NCI-H2227 (cell line): Measurements from ENCODE around the gene SAV1.
"Not testable (repeated sequence)": the region's sequence is repeated elsewhere in the genome, so short reads cannot be mapped to it uniquely, and the experiment has no call there.

Experiments
- DNase-seq: peaks from one replicate; lab custom pipeline; 2025; ENCODE audit not compliant: unreplicated experiment; lab: John Stamatoyannopoulos, UW

The SAV1 gene

GRCh38 chr14:50666772-50667683 is 1.1 kb downstream of the SAV1 start:
- peak; percentile 21 for DNase-seq

- DNase-seq = not testable (repeated sequence)
Observed at GRCh38 chr14:50665300-50665699, 2.8 kb downstream of the SAV1 start.

DNA sequence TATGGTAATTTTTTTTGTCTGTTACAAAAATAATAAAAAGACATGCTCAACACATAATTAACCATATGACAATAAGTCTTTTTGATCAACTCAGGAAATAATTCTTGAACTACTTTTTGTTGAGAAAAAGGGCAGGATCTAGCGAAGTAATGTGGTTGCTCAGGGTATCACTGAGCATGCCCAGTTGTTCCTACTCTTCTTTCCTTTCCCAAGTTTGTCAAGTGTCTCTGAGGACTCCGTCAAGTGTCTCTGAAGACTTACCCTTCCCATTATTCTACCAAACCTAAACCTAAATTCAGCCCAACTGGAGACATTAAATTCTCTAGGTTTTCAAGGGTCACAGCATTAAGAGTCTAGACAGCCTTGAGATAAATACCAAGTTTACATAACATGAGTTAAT is 3.5 kb downstream of the SAV1 start:
- DNase-seq = not testable (repeated sequence)

GRCh38 chr14:50659327-50659974 is 8.7 kb downstream of the SAV1 start:
- no peak for DNase-seq

GRCh38 chr14:50658203-50658602 is 9.9 kb downstream of the SAV1 start:
- DNase-seq = no peak

DNA sequence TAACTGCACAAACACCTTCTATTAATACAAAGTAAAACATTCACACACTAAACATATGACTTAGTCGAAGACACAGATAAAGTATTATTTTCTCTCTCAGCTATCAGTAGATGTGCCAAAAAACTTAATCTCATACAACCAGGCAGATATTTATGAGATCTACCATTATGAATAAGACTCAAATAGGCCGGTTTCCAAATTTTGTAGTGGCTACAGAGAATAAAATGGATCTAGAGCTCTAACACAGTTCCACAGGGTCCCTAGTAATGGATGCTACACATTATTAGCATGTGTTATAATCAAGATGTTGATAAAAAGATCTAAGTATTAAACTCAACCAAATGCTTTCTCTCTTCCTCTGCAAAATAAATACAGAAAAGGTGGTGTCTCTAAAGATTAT is 10.4 kb downstream of the SAV1 start:
- no peak for DNase-seq

GRCh38 chr14:50656776-50657175 is 11.3 kb downstream of the SAV1 start:
- no peak for DNase-seq

DNA sequence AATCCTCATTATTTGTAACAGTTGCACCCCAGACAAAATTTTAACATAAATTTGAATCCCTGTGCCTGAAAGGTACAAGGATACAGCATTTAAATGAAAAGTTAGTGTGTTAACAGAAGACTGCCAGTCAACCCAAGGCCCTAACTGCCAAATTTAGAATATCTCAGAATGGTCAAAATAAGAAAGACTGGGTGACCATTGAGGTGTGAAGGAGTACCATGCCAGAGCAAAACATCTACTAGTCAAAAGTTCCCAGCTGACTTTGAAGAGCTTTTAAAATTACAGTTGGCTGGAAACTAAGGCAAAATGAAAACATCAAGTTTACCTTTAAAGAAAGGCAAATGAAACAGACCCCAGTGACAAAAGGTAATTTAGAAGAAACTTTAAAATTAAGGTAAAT is 18.4 kb downstream of the SAV1 start:
- no peak for DNase-seq

GRCh38 chr14:50647753-50648152 is 20.4 kb downstream of the SAV1 start:
- DNase-seq = no peak

DNA sequence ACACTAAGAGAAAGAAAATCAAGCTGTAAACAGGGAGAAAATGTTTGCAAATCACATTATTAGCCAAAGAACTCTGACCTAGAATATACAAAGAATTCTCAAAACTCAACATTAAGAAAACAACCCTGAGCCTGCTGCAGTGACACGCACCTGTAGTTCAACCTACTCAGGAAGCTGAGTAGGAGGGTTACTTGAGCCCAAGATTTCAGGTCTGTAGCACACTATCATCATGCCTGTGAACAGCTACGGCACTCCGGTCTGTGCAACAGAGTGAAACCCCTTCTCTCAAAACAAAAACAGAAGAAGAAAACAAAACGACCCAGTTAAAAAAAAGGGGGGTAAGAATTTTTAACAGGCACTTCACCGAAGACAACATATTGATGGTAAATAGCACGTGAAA is 20.8 kb downstream of the SAV1 start:
- no peak for DNase-seq

DNA sequence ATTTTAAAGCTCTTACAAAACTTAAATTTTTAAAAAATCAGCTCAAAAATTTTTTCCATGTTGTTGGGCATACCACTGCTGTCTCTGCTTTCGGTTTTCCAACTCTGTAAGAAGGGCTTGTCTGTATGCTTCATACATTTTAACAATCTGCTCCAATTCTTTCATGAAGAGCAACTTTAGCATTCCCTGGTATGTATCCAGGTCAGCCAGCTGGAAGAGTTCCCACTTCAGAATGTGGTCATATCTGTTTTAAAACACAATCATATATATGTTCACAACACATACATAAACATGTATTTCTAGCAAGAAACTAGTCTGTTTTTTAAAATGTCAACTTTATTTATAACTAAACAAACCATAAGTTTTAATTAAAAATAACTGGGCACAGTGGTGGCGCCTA is 33.0 kb downstream of the SAV1 start:
- DNase-seq = no peak

- DNase-seq = no peak
Observed at GRCh38 chr14:50633954-50634353, 34.2 kb downstream of the SAV1 start.

DNA sequence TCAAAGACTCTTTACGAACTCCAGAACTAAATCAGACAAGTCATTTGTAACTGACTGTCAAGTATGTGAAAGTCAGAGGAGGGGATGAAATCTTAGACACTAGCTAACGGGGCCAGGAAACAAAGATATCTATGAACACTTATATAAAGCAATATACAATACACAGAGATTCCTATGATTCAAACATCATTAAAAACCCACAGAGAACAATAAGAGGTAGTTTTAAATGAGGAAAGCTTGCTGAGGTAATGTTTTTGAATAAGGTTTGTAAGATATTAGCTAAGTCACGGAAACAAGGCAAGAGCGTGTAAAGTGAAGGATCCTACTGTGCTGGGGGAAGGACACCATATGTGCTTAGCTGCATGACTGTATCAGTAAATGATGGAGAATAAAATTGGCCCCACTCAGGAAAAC is 36.7 kb downstream of the SAV1 start:
- no peak for DNase-seq

- DNase-seq = not testable (repeated sequence)
Observed at GRCh38 chr14:50624947-50625346, 43.2 kb downstream of the SAV1 start.

DNA sequence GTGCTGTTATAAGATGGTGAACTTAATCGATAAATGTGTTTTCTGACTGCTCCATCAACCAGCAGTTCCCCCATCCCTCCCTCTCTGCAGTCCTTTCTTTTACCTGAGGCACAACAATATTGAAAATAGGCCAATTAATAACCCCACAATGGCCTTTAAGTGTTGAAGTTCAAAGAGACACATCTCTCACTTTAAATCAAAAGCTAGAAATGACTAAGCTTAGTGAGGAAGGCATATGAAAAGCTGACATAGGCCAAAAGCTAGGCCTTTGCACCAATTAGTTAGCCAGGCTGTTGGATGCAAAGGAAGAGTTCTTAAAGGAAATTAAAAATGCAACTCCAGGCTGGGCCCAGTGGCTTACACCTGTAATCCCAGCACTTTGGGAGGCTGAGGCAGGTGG is 43.7 kb downstream of the SAV1 start:
- DNase-seq = no peak

DNA sequence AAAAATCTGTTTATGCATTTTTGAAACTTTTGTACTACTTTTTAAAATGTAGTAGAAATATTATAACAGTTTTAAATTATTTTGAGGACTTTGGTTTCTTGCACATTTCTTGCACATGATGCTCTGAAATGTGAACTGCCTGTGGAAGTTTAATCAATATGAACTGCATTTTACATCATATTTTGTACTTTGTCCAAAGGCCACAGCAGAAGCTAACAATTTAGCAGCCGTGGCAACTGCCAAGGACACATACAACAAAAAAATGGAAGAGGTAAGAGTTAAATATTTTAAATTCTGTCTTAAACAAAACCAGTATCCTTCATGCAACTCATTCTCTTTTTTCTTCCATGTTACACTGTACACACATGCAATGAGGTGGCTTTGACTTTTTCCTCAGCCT is 45.1 kb downstream of the SAV1 start:
- no peak for DNase-seq

DNA sequence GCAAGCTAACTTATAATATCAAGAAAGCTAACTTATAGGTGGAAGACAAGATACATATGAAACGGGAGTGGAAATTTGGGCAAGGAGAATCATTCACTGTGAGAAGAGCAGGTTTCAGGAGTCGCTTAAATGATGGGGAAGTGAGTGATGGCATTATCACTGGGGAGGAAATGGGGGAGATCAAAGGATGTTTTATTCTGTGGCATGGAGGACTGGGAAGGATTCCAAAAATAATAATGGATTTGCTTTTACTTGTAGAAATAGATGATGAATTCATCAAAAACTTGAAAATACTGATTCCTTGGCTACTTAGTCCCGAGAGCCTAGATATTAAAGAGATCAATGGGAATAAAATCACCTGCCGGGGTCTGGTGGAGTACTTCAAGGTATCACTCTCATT is 47.8 kb downstream of the SAV1 start:
- no peak for DNase-seq

GRCh38 chr14:50619569-50620141 is 48.5 kb downstream of the SAV1 start:
- DNase-seq = no peak

DNA sequence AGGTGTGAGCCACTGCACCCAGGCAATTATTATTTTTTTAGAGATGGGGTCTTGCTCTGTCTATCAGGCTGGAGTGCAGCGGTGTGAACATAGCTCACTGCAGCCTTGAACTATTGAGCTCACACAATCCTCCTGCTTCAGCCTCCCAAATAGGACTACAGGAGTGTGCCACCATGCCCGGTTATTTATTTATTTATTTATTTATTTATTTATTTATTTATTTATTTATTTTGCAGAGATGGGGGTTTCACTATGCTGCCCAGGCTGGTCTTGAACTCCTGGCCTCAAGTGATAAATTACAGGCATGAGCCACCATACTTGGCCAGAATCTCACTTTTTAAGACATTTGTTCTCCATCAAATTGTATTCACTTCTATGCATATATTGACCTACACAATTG is 51.8 kb downstream of the SAV1 start:
- no peak for DNase-seq

DNA sequence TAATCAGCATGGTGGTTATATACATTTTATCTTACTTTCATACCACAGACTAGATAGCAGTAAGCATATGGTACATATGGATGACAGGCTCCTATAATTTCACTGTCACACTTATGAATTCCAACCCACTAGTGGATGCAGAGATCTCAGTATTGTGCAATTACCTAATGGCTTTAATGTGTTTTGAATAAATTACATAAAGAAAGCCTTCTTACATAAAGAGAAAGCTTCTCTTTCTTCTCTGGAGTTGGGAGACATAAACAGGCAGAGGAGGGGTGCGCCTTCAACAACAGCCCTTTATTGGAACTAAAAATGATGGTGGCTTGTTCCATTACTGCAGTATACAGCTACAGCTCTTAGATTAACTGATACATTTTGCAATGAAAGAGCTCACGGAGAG is 52.6 kb downstream of the SAV1 start:
- no peak for DNase-seq

- no peak for DNase-seq
Observed at GRCh38 chr14:50615056-50615455, 53.0 kb downstream of the SAV1 start.

- DNase-seq = no peak
Observed at GRCh38 chr14:50612806-50613205, 55.3 kb downstream of the SAV1 start.
